DOHH2 (cell line): ENCODE measurements around the gene URI1.

Experiments
- EZH2phosphoT487 ChIP-seq: fragments of 200-600 bp; sonication (generic); IDR thresholded peaks from 2 replicates; pipeline ENCODE4 v1.6.1; 2017; ENCODE audit warnings: borderline replicate concordance, mild to moderate bottlenecking, antibody characterized with exemption, low read length, moderate library complexity, mixed read lengths
- TF ChIP-seq, protein P1 (sequence below): fragments of 200-600 bp; sonication (generic); IDR thresholded peaks from one replicate; pipeline ENCODE4 v1.5.1; 2014; ENCODE audit warnings: antibody characterized with exemption, mild to moderate bottlenecking, low read depth, low read length; ENCODE audit not compliant: poor library complexity, severe bottlenecking

DNA sequence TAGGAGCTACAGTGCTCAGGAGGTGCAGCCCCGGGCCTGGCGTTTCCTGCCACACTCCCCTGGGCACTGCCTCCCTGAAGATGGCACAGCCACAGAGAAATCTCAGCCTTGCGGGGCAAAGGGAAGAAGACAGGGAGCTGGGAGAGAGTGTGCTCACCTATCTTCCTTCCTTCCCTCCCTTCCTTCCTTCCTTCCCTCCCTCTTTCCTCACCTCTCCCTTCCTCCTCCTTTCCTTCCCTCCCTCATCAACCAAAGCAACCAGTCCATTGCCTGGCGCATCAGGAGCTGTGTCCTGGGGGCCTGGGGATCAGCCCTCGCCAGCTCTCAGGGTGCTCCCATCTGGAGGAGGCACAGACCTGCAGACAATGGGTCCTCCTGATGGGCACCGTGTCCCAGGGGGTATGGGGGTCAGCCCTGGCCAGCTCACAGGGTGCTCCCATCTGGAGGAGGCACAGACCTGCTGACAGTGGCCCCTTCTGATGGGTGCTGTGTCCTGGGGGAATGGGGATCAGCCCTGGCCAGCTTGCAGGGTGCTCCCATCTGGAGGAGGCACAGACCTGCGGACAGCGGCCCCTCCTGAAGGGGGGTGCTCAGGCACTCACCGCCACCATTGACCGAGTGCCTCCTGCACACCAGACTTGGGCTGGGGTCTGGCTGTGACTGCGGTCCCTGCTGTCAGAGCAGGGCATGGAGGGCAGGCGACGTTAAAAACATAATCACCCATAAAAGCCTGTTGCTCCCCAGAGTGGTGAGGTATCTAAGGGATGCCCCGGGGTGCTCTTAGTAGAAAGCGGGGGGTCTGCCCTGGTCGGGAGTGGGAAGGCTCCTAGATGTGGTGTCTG lies 120.2 kb downstream of the URI1 start:
- TF ChIP-seq, protein P1, sequence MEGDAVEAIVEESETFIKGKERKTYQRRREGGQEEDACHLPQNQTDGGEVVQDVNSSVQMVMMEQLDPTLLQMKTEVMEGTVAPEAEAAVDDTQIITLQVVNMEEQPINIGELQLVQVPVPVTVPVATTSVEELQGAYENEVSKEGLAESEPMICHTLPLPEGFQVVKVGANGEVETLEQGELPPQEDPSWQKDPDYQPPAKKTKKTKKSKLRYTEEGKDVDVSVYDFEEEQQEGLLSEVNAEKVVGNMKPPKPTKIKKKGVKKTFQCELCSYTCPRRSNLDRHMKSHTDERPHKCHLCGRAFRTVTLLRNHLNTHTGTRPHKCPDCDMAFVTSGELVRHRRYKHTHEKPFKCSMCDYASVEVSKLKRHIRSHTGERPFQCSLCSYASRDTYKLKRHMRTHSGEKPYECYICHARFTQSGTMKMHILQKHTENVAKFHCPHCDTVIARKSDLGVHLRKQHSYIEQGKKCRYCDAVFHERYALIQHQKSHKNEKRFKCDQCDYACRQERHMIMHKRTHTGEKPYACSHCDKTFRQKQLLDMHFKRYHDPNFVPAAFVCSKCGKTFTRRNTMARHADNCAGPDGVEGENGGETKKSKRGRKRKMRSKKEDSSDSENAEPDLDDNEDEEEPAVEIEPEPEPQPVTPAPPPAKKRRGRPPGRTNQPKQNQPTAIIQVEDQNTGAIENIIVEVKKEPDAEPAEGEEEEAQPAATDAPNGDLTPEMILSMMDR, result no peak
- TF ChIP-seq EZH2phosphoT487, result no peak
